H9 (cell line): ENCODE data around the gene TET2. TPM values are rescaled to one million over a fixed set of nuclear protein-coding genes. Genes with fewer than 3 reads are reported as not detected.

ENCODE experiments used
- DNase-seq: peaks from one replicate; pipeline ENCODE4 v3.0.0-alpha.2; 2017
- H2AFZ ChIP-seq: one replicate; pipeline ENCODE4 v1.6.1; 2013; ENCODE audit warnings: mild to moderate bottlenecking, low read length, control low read depth, moderate library complexity
- H2AK5ac ChIP-seq: 2 replicates; pipeline ENCODE4 v1.6.1; 2013; ENCODE audit warnings: low read length, control low read depth, mixed read lengths; ENCODE audit not compliant: insufficient read length
- H2BK120ac ChIP-seq: one replicate; pipeline ENCODE4 v1.6.1; 2013; ENCODE audit warnings: low read depth, mild to moderate bottlenecking, low read length, control low read depth, inconsistent platforms; ENCODE audit not compliant: poor library complexity, severe bottlenecking
- H2BK12ac ChIP-seq: 2 replicates; pipeline ENCODE4 v1.6.1; 2013; ENCODE audit warnings: low read length, control low read depth, mixed read lengths, low read depth; ENCODE audit not compliant: insufficient read length
- H2BK15ac ChIP-seq: 2 replicates; pipeline ENCODE4 v1.6.1; 2013; ENCODE audit warnings: low read depth, low read length, control low read depth
- H2BK20ac ChIP-seq: one replicate; pipeline ENCODE4 v1.6.1; 2013; ENCODE audit warnings: low read depth, mild to moderate bottlenecking, low read length, control low read depth, inconsistent platforms; ENCODE audit not compliant: poor library complexity, severe bottlenecking
- H2BK5ac ChIP-seq: 2 replicates; pipeline ENCODE4 v1.6.1; 2013; ENCODE audit warnings: low read length, control low read depth, mixed read lengths; ENCODE audit not compliant: insufficient read length
- H3K14ac ChIP-seq: 2 replicates; pipeline ENCODE4 v1.6.1; 2013; ENCODE audit warnings: low read length, control low read depth; ENCODE audit not compliant: insufficient read depth
- H3K18ac ChIP-seq: 2 replicates; pipeline ENCODE4 v1.6.1; 2013; ENCODE audit warnings: low read depth, mild to moderate bottlenecking, mixed read lengths, low read length, control low read depth; ENCODE audit not compliant: insufficient read length
- H3K23ac ChIP-seq: 2 replicates; pipeline ENCODE4 v1.6.1; 2013; ENCODE audit warnings: low read length, control low read depth, mixed read lengths, low read depth; ENCODE audit not compliant: insufficient read length
- H3K23me2 ChIP-seq: 2 replicates; pipeline ENCODE4 v1.6.1; 2013; ENCODE audit warnings: low read depth, mild to moderate bottlenecking, mixed read lengths, low read length, control low read depth; ENCODE audit not compliant: insufficient read length, poor library complexity, severe bottlenecking
- H3K27ac ChIP-seq: 2 replicates; pipeline ENCODE4 v1.5.1; 2013; ENCODE audit warnings: low read length, control low read depth, mixed read lengths, low read depth; ENCODE audit not compliant: insufficient read length
- H3K27me3 ChIP-seq: 2 replicates; pipeline ENCODE4 v1.6.1; 2013; ENCODE audit warnings: low read length, control low read depth, inconsistent platforms; ENCODE audit not compliant: insufficient read depth
- H3K4ac ChIP-seq: 2 replicates; pipeline ENCODE4 v1.6.1; 2013; ENCODE audit warnings: low read depth, mild to moderate bottlenecking, control low read depth, inconsistent platforms, low read length, moderate library complexity
- H3K4me1 ChIP-seq: 2 replicates; pipeline ENCODE4 v1.6.1; 2013; ENCODE audit warnings: low read length, control low read depth, inconsistent platforms; ENCODE audit not compliant: insufficient read depth
- H3K4me2 ChIP-seq: 2 replicates; pipeline ENCODE4 v1.6.1; 2013; ENCODE audit warnings: low read length, control low read depth, mixed read lengths; ENCODE audit not compliant: insufficient read length, insufficient read depth
- H3K56ac ChIP-seq: 2 replicates; pipeline ENCODE4 v1.6.1; 2013; ENCODE audit warnings: low read depth, mild to moderate bottlenecking, mixed read lengths, low read length, control low read depth; ENCODE audit not compliant: insufficient read length
- H3K79me1 ChIP-seq: 2 replicates; pipeline ENCODE4 v1.6.1; 2013; ENCODE audit warnings: low read depth, mild to moderate bottlenecking, moderate library complexity, low read length, control low read depth, inconsistent platforms; ENCODE audit not compliant: insufficient read depth, poor library complexity, severe bottlenecking
- H3K79me2 ChIP-seq: 2 replicates; pipeline ENCODE4 v1.6.1; 2013; ENCODE audit warnings: low read length, control low read depth, inconsistent platforms; ENCODE audit not compliant: insufficient read depth
- H3K9ac ChIP-seq: 2 replicates; pipeline ENCODE4 v1.6.1; 2013; ENCODE audit warnings: low read length, control low read depth, mixed read lengths; ENCODE audit not compliant: insufficient read length; ENCODE audit errors: extremely low read depth
- H3K9me3 ChIP-seq: one replicate; pipeline ENCODE4 v1.6.1; 2013; ENCODE audit warnings: low read depth, low read length, inconsistent platforms; ENCODE audit not compliant: control insufficient read depth
- H3T11ph ChIP-seq: one replicate; pipeline ENCODE4 v1.6.1; 2013; ENCODE audit warnings: mild to moderate bottlenecking, low read length, control low read depth, inconsistent platforms
- H4K20me1 ChIP-seq: one replicate; pipeline ENCODE4 v1.6.1; 2013; ENCODE audit not compliant: control insufficient read depth, insufficient read length, insufficient read depth
- H4K5ac ChIP-seq: 2 replicates; pipeline ENCODE4 v1.6.1; 2013; ENCODE audit warnings: low read depth, mild to moderate bottlenecking, mixed read lengths, low read length, control low read depth; ENCODE audit not compliant: insufficient read length
- H4K8ac ChIP-seq: replicated peaks from 2 replicates; pipeline ENCODE4 v1.6.1; 2013; ENCODE audit warnings: low read length, control low read depth, mixed read lengths, low read depth; ENCODE audit not compliant: insufficient read length
- H4K91ac ChIP-seq: 2 replicates; pipeline ENCODE4 v1.6.1; 2013; ENCODE audit warnings: low read depth, mild to moderate bottlenecking, moderate library complexity, mixed read lengths, low read length, control low read depth; ENCODE audit not compliant: insufficient read length
- H3K27ac Mint-ChIP-seq, 3 experiments: 2 replicates in 2 of 3; 3 replicates in 1 of 3; pipeline ENCODE4 v1.8.0; 2020 to 2021; ENCODE audit warnings: mixed read lengths in 3 of 3, mild to moderate bottlenecking in 1 of 3, moderate library complexity in 1 of 3
- H3K27me3 Mint-ChIP-seq: 2 replicates; pipeline ENCODE4 v1.8.0; 2021; ENCODE audit warnings: low read depth, mild to moderate bottlenecking, moderate library complexity, mixed read lengths
- H3K36me3 Mint-ChIP-seq, 3 experiments: 2 replicates in 2 of 3; 3 replicates in 1 of 3; pipeline ENCODE4 v1.8.0; 2020 to 2021; ENCODE audit warnings: low read depth in 3 of 3, mixed read lengths in 3 of 3; ENCODE audit not compliant: insufficient read depth in 1 of 3
- H3K4me1 Mint-ChIP-seq, 2 experiments: 2 replicates each; pipeline ENCODE4 v1.8.0; 2020; ENCODE audit warnings: mixed read lengths in 2 of 2
- H3K4me3 Mint-ChIP-seq, 2 experiments: 2 replicates in 1 of 2; 3 replicates in 1 of 2; pipeline ENCODE4 v1.8.0; 2020 to 2021; ENCODE audit warnings: mild to moderate bottlenecking in 2 of 2, mixed read lengths in 2 of 2, moderate library complexity in 1 of 2
- H3K9me3 Mint-ChIP-seq, 2 experiments: 2 replicates in 1 of 2; 3 replicates in 1 of 2; pipeline ENCODE4 v1.8.0; 2020; ENCODE audit warnings: mild to moderate bottlenecking in 2 of 2, mixed read lengths in 2 of 2, moderate library complexity in 1 of 2
- total RNA-seq: library from RNA; stranded (reverse); gene quantifications from 2 replicates; pipeline ENCODE4 v1.2.1, GENCODE V29; 2021
- TF ChIP-seq, protein P1 (sequence below): fragments of 200-600 bp; sonication (generic); conservative IDR thresholded peaks from 3 replicates; pipeline ENCODE4 v1.8.0; 2021; ENCODE audit warnings: antibody characterized with exemption, mild to moderate bottlenecking

TET2 gene
- total RNA-seq, 1 experiment from 2014 or later = 3.1 TPM

DNA sequence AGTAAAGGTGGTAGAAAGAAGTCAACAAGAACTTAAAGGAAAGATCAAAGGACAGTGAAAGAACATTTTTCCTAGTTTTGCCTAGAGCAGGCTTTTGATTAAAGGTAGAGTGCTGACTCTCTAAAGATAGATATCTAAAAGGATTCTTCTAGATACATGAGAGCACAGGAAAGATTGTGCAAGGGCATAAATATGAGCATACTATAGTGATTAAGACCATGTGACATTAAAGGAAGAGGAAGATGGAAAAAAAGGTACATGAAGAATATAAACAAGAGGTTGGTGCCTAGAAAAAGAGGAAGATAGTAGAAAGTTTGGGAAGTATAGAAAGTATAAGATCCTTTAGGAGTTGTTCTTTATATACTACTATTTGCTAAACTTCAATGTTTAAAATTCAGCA is 26.1 kb upstream of the TET2 start:
- no peak for DNase-seq
- no peak overlapping the region for H3K18ac ChIP-seq
- H2BK12ac ChIP-seq = no peak overlapping the region
- H4K91ac ChIP-seq = no peak overlapping the region
- H3K27me3 Mint-ChIP-seq = peaks cover 6% of the 10 kb centered on the region; the same call in 1 of the 2 replicates
- no peak overlapping the region for H3K4ac ChIP-seq
- no peak overlapping the region for H2BK120ac ChIP-seq
- H3K4me1 ChIP-seq = no peaks in the 10 kb centered on the region
- no peak overlapping the region for H2AK5ac ChIP-seq
- H3K79me2 ChIP-seq = no peaks in the 10 kb centered on the region
- H3K79me1 ChIP-seq = no peaks in the 10 kb centered on the region
- H3K4me1 Mint-ChIP-seq = peaks cover 5 to 6% of the 10 kb centered on the region in 2 experiments
- no peak overlapping the region for H3K4me2 ChIP-seq
- no peaks in the 10 kb centered on the region for H3K9me3 ChIP-seq
- H4K8ac ChIP-seq = no peak overlapping the region
- no peak overlapping the region for H3K9ac ChIP-seq
- H3K27me3 ChIP-seq = no peaks in the 10 kb centered on the region
- no peaks in the 10 kb centered on the region for H3K36me3 Mint-ChIP-seq
- TF ChIP-seq, protein P1, sequence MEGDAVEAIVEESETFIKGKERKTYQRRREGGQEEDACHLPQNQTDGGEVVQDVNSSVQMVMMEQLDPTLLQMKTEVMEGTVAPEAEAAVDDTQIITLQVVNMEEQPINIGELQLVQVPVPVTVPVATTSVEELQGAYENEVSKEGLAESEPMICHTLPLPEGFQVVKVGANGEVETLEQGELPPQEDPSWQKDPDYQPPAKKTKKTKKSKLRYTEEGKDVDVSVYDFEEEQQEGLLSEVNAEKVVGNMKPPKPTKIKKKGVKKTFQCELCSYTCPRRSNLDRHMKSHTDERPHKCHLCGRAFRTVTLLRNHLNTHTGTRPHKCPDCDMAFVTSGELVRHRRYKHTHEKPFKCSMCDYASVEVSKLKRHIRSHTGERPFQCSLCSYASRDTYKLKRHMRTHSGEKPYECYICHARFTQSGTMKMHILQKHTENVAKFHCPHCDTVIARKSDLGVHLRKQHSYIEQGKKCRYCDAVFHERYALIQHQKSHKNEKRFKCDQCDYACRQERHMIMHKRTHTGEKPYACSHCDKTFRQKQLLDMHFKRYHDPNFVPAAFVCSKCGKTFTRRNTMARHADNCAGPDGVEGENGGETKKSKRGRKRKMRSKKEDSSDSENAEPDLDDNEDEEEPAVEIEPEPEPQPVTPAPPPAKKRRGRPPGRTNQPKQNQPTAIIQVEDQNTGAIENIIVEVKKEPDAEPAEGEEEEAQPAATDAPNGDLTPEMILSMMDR = no peak
- H3K23me2 ChIP-seq = no peaks in the 10 kb centered on the region
- no peak overlapping the region for H2BK20ac ChIP-seq
- H3K27ac ChIP-seq = no peak overlapping the region
- no peak overlapping the region for H2BK15ac ChIP-seq
- H3T11ph ChIP-seq = no peak overlapping the region
- H3K14ac ChIP-seq = no peak overlapping the region
- no peak overlapping the region for H3K56ac ChIP-seq
- no peak overlapping the region for H4K5ac ChIP-seq
- no peaks in the 10 kb centered on the region for H4K20me1 ChIP-seq
- H3K23ac ChIP-seq = no peak overlapping the region
- H2AFZ ChIP-seq = no peak overlapping the region
- no peak overlapping the region for H3K27ac Mint-ChIP-seq
- no peak overlapping the region for H3K4me3 Mint-ChIP-seq
- no peak overlapping the region for H2BK5ac ChIP-seq
- no peaks in the 10 kb centered on the region for H3K9me3 Mint-ChIP-seq
